WTC11 (cell line): ENCODE results near the gene EPC1.

ENCODE experiments used
- ATF6 ChIP-seq: sonication (generic); formaldehyde crosslinking; IDR thresholded peaks from 2 replicates; pipeline ENCODE4 v1.8.1; 2023; ENCODE audit warnings: mild to moderate bottlenecking, missing genetic modification reagents
- CREB1 ChIP-seq: sonication (generic); formaldehyde crosslinking; IDR thresholded peaks from 2 replicates; pipeline ENCODE4 v1.8.0; 2023; ENCODE audit warnings: mild to moderate bottlenecking, missing genetic modification reagents
- CTCF ChIP-seq: fragments of 200-600 bp; IDR thresholded peaks from 2 replicates; pipeline ENCODE4 v1.8.0; 2022; ENCODE audit warnings: antibody characterized with exemption
- ESRRA ChIP-seq: sonication (generic); formaldehyde crosslinking; IDR thresholded peaks from 2 replicates; pipeline ENCODE4 v1.8.1; 2022; ENCODE audit warnings: mild to moderate bottlenecking, missing genetic modification reagents, borderline replicate concordance
- IRF2 ChIP-seq: sonication (generic); formaldehyde crosslinking; IDR thresholded peaks from 2 replicates; pipeline ENCODE4 v1.8.0; 2022; ENCODE audit warnings: low read depth, missing genetic modification reagents, borderline replicate concordance
- MAX ChIP-seq: sonication (generic); formaldehyde crosslinking; IDR thresholded peaks from 2 replicates; pipeline ENCODE4 v1.8.0; 2022; ENCODE audit warnings: mild to moderate bottlenecking, missing genetic modification reagents
- MYBL2 ChIP-seq: sonication (generic); formaldehyde crosslinking; IDR thresholded peaks from 2 replicates; pipeline ENCODE4 v1.8.1; 2023; ENCODE audit warnings: mild to moderate bottlenecking, moderate library complexity, missing genetic modification reagents
- RELA ChIP-seq: sonication (generic); formaldehyde crosslinking; IDR thresholded peaks from 2 replicates; pipeline ENCODE4 v1.8.1; 2022; ENCODE audit warnings: missing genetic modification reagents, mild to moderate bottlenecking, borderline replicate concordance
- ZBTB21 ChIP-seq: sonication (generic); formaldehyde crosslinking; IDR thresholded peaks from 2 replicates; pipeline ENCODE4 v1.8.1; 2023; ENCODE audit warnings: mild to moderate bottlenecking, missing genetic modification reagents, borderline replicate concordance

- TF ChIP-seq CTCF (no peak), CREB1 (CRISPR knock-in tag) (no peak), ESRRA (CRISPR knock-in tag) (no peak), MYBL2 (CRISPR knock-in tag) (no peak), ATF6 (CRISPR knock-in tag) (no peak), MAX (CRISPR knock-in tag) (peak; percentile 40; the same call in 1 of the 2 replicates), RELA (no peak), ZBTB21 (CRISPR knock-in tag) (no peak), IRF2 (CRISPR knock-in tag) (no peak)
Observed at GRCh38 chr10:32232378-32232777, 114.6 kb downstream of the EPC1 start.
